GM12865 (cell line): ENCODE results near the gene NDUFS2.
A peak's percentile ranks its signal among the peaks of the same experiment; 100 is the strongest.

ENCODE experiments used
- DNase-seq: peaks from one replicate; pipeline ENCODE4 v3.0.0; 2010; ENCODE audit warnings: low read depth
- H3K4me3 ChIP-seq: 2 replicates; pipeline ENCODE4 v1.5.1; 2011; ENCODE audit warnings: mild to moderate bottlenecking, low read depth, low read length, control low read depth
- CTCF ChIP-seq: IDR thresholded peaks from 2 replicates; pipeline ENCODE4 v1.5.1; 2011; ENCODE audit warnings: low read length, control low read depth, low read depth, inconsistent platforms; ENCODE audit not compliant: insufficient read depth; ENCODE audit errors: missing control alignments

NDUFS2 gene

GRCh38 chr1:161199506-161200139 lies 2.5 kb upstream of the NDUFS2 start:
- H3K4me3 ChIP-seq: no peak overlapping the region
- no peak for TF ChIP-seq CTCF
- DNase-seq: no peak

GRCh38 chr1:161200421-161200991 lies 1.7 kb upstream of the NDUFS2 start:
- no peak for DNase-seq
- TF ChIP-seq CTCF: no peak

GRCh38 chr1:161200992-161201835 lies 953 bp upstream of the NDUFS2 start:
- peak overlapping the region; percentile 68 for H3K4me3 ChIP-seq
- no peak for DNase-seq
- TF ChIP-seq CTCF: no peak

More at GRCh38 chr1:161200421-161200991, 1.7 kb upstream of the NDUFS2 start:
- H3K4me3 ChIP-seq: no peak overlapping the region

GRCh38 chr1:161206411-161207140 lies 4.4 kb downstream of the NDUFS2 start:
- no peak for DNase-seq
- H3K4me3 ChIP-seq: no peak overlapping the region
- TF ChIP-seq CTCF: no peak

- DNase-seq: no peak
- no peak for TF ChIP-seq CTCF
- no peak overlapping the region for H3K4me3 ChIP-seq
Measured at GRCh38 chr1:161207173-161207572, 5.0 kb downstream of the NDUFS2 start.

- peak; percentile 82 for DNase-seq
- peak; percentile 86 for TF ChIP-seq CTCF
- no peak overlapping the region for H3K4me3 ChIP-seq
Measured at GRCh38 chr1:161209790-161210409, 7.7 kb downstream of the NDUFS2 start.
